ENCODE results near the gene MRPL54.

DNA sequence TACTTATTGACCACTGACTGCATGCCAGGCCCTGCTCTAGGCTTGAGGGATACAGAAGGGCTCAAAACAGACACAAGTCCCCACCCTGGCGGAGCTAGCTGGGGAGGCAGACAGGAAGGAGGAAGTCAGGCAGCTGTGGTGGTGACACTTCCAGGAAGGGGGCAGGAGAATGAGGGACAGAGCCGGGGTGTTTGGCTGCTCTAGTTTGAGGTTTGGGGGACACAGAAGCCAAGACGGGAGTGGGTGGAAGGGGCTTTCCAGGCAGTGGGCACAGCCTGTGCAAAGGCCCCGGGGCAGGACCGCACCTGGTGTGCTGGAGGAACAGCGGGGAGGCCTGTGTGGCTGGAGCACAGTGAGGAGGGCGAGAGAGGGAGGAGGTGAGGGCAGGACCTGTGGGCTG, 4.0 kb downstream of the MRPL54 start:
- no peak for TF ChIP-seq POLR2A (IDR thresholded peaks at IDR 0.05; ENCODE audit: low read depth, low read length)
- no peak for TF ChIP-seq TAF1 (IDR thresholded peaks at IDR 0.05; ENCODE audit: borderline replicate concordance, low read depth, low read length)
